ENCODE results near the gene PLCD3. TPM values are rescaled to one million over a fixed set of nuclear protein-coding genes. Genes with fewer than 3 reads are reported as not detected.
"Not testable (repeated sequence)": the region's sequence is repeated elsewhere in the genome, so short reads cannot be mapped to it uniquely, and the experiment has no call there.

PLCD3 gene
- total and polyA plus RNA-seq, 10 of the 15 experiments (the other 5 are each of a cell fraction or from before 2014, with no cell fraction given): 0.02 to 1.6 (median 0.44) TPM

DNA sequence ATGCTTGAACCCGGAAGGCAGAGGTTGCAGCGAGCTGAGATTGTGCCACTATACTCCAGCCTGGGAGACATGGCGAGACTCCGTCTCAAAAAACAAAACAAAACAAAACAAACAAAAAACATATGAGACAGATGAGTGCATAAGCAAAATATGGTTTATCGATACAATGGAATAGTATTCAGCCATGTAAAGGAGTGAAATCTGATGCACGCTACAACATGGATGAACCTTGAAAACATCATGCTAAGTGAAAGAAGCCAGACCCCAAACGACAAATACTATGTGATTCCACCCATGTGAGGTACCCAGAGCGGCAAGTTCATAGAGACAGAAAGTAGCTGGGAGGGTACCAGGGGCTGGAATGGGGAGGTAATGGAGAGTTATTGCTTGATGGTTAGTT is 6.8 kb downstream of the PLCD3 start (continued):
- TF ChIP-seq ASH2L (IDR thresholded peaks at IDR 0.05; ENCODE audit: borderline replicate concordance, low read depth): no peak

DNA sequence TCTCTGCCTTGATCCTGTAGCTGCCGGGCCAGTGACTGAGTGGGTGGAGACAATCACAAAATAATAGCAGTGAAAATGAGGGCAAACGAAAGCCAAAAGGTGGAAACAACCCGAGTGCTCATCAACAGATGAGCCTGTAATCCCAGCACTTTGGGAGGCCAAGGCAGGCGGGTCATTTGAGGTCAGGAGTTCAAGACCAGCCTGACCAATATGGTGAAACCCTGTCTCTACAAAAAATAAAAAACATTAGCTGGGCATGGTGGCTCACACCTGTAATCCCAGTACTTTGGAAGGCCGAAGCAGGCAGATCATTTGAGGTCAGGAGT is 7.6 kb downstream of the PLCD3 start:
- H3K27ac ChIP-seq (ENCODE audit: control insufficient read depth, insufficient read depth); H3K4me1 ChIP-seq (ENCODE audit: control insufficient read depth, insufficient read depth, low read length); BruUV-seq (replicated peaks); H3K4me2 ChIP-seq (ENCODE audit: control insufficient read depth, insufficient read depth); H4K20me1 ChIP-seq (ENCODE audit: control insufficient read depth, insufficient read depth); ATAC-seq; FAIRE-seq; H3K9ac ChIP-seq (ENCODE audit: control insufficient read depth, insufficient read depth, low read length); DNase-seq (ENCODE audit: low read depth, low spot score); H3K9me3 ChIP-seq (replicated peaks; ENCODE audit: control insufficient read depth, insufficient read depth, low read length); H3K4me3 ChIP-seq; H3K27me3 ChIP-seq (replicated peaks in 1 of 2; ENCODE audit: control insufficient read depth in 2 of 2, insufficient read depth in 2 of 2, low read length in 1 of 2); H3K79me2 ChIP-seq (ENCODE audit: control insufficient read depth, insufficient read depth, low read length); intact Hi-C loops (cut with micrococcal nuclease; ENCODE audit: unreplicated experiment); H3K36me3 ChIP-seq (ENCODE audit: control insufficient read depth in 2 of 2, insufficient read depth in 2 of 2, low read length in 1 of 2); H2AFZ ChIP-seq (ENCODE audit: control insufficient read depth, low read depth, low read length); SMC1A ChIA-PET (ENCODE audit: uncharacterized antibody, unreplicated experiment): not testable (repeated sequence)
- 26% methylated on average over 5 of the region's 5 CpGs for WGBS (ENCODE audit: insufficient coverage, insufficient replicate concordance, low lambda C conversion rate, missing lambda C conversion rate)
- ChIA-PET RAD21 (ENCODE audit: unreplicated experiment) (interaction anchor here (1.3 kb wide), 1 partner anchor 11 kb away, joined by 4 read pairs; the partner anchor contains the start of gene ACBD4), CTCF (interaction anchor here (3.0 kb wide), 1 partner anchor 11 kb away, joined by 11 read pairs; the partner anchor contains the start of gene ACBD4), POLR2A (interaction anchor here (1.6 kb wide), 1 partner anchor 11 kb away, joined by 3 read pairs; the partner anchor contains the start of gene ACBD4)
- in situ Hi-C loops (cut with MboI): loop anchor here (10.0 kb wide), 1 partner anchor 350 kb away; no protein-coding TSS in a partner anchor

DNA sequence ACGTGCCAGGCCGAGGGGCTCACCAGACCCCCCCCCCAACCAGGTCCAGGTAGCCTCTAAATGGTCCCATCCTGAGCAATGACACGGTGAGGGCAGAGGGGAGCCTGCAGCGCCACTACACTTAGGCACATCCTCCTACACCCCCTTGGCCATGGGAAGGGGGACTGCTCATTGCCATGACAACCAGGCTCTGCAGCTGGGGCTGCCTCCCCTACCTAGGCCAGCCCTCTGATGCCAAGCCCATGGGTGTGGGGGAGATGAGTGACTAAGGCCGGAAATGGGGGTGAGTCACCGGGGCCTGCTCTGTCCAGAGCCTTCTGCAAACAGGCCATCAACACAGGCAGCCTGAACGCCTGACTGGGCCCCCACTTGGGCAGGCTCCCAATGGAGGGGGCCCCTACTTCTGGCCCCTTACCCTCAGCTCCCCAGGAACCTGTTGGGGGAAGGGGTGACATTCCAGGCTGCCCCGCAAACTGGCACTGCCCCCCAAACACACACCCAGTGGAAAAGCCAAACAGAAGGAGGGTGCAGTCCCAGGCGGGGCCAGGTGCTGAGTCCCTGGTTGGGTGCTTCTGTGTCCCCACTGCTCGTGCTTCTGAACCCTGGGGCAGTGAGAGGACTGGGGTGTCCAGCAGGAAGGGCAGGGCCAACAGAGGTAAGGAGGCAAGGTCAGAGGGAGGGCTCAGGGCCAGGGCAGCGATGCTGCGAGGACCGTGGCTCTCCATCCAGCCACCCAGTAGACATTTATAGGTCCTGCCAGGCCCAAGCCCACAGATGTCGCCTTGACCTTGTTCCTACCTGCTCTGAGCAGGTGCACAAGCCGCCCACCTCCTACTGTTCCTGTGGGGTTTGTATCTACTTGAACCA is 8.2 kb downstream of the PLCD3 start:
- Histone ChIP-seq H3K79me2 (ENCODE audit: control insufficient read depth, insufficient read depth, low read length) (no peaks in the 10 kb centered on the region), H3K36me3 (ENCODE audit: control insufficient read depth in 2 of 2, insufficient read depth in 2 of 2, low read length in 1 of 2) (no peaks in the 10 kb centered on the region), H3K4me3 (no peak overlapping the region), H3K4me2 (ENCODE audit: control insufficient read depth, insufficient read depth) (no peak overlapping the region), H2AFZ (ENCODE audit: control insufficient read depth, low read depth, low read length) (no peak overlapping the region), H3K27me3 (replicated peaks in 1 of 2; ENCODE audit: control insufficient read depth in 2 of 2, insufficient read depth in 2 of 2, low read length in 1 of 2) (no peaks in the 10 kb centered on the region), H3K4me1 (ENCODE audit: control insufficient read depth, insufficient read depth, low read length) (no peaks in the 10 kb centered on the region), H3K27ac (ENCODE audit: control insufficient read depth, insufficient read depth) (no peak overlapping the region), H3K9ac (ENCODE audit: control insufficient read depth, insufficient read depth, low read length) (no peak overlapping the region), H4K20me1 (ENCODE audit: control insufficient read depth, insufficient read depth) (no peaks in the 10 kb centered on the region), H3K9me3 (replicated peaks; ENCODE audit: control insufficient read depth, insufficient read depth, low read length) (no peaks in the 10 kb centered on the region)
- 42% methylated on average over 15 of the region's 15 CpGs for WGBS (ENCODE audit: insufficient coverage, insufficient replicate concordance, low lambda C conversion rate, missing lambda C conversion rate)
- ChIA-PET RAD21 (ENCODE audit: unreplicated experiment) (no interaction called here), POLR2A (interaction anchor here (0.5 to 1.6 kb wide), 2 partner anchors 11 to 120 kb away, joined by 3 read pairs; partner anchors contain the start of gene ACBD4), CTCF (interaction anchor here (3.0 kb wide), 1 partner anchor 11 kb away, joined by 11 read pairs; the partner anchor contains the start of gene ACBD4), SMC1A (ENCODE audit: uncharacterized antibody, unreplicated experiment) (interaction anchor here (0.5 kb wide), 1 partner anchor 153 kb away, joined by 3 read pairs; no protein-coding TSS in a partner anchor)
- intact Hi-C loops (cut with micrococcal nuclease; ENCODE audit: unreplicated experiment): no loop called here
- no TSS peak for BruUV-seq (replicated peaks)
- ATAC-seq (peak; percentile 92), FAIRE-seq (no peak), DNase-seq (ENCODE audit: low read depth, low spot score) (no peak)
- in situ Hi-C loops (cut with MboI): loop anchor here (10.0 kb wide), 1 partner anchor 349 kb away; no protein-coding TSS in a partner anchor
- no peak for TF ChIP-seq ZNF217 (IDR thresholded peaks at IDR 0.05)
- TF ChIP-seq STAT3 (IDR thresholded peaks at IDR 0.05; ENCODE audit: low read depth, low read length): no peak
- no peak for TF ChIP-seq ZBED1 (IDR thresholded peaks at IDR 0.05; ENCODE audit: borderline replicate concordance)
- no peak for TF ChIP-seq IRF4 (IDR thresholded peaks at IDR 0.05; ENCODE audit: low read depth, low read length)
- no peak for TF ChIP-seq RAD21 (IDR thresholded peaks at IDR 0.05; ENCODE audit: insufficient read depth, low read depth, low read length)
- TF ChIP-seq, protein P1, sequence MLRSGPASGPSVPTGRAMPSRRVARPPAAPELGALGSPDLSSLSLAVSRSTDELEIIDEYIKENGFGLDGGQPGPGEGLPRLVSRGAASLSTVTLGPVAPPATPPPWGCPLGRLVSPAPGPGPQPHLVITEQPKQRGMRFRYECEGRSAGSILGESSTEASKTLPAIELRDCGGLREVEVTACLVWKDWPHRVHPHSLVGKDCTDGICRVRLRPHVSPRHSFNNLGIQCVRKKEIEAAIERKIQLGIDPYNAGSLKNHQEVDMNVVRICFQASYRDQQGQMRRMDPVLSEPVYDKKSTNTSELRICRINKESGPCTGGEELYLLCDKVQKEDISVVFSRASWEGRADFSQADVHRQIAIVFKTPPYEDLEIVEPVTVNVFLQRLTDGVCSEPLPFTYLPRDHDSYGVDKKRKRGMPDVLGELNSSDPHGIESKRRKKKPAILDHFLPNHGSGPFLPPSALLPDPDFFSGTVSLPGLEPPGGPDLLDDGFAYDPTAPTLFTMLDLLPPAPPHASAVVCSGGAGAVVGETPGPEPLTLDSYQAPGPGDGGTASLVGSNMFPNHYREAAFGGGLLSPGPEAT (IDR thresholded peaks at IDR 0.05; ENCODE audit: low read depth): no peak
- no peak for TF ChIP-seq HCFC1 (IDR thresholded peaks at IDR 0.05; ENCODE audit: low read length)
- TF ChIP-seq SREBF1 (IDR thresholded peaks at IDR 0.05; ENCODE audit: low read length): no peak
- TF ChIP-seq SPI1 (IDR thresholded peaks at IDR 0.05; ENCODE audit: borderline replicate concordance, insufficient read depth, low read depth, low read length): no peak
- TF ChIP-seq JUND (IDR thresholded peaks at IDR 0.05; ENCODE audit: low read depth, low read length): no peak
- no peak for TF ChIP-seq RCOR1 (conservative IDR thresholded peaks at IDR 0.05; ENCODE audit: low read depth, low read length)
- TF ChIP-seq, protein P2, sequence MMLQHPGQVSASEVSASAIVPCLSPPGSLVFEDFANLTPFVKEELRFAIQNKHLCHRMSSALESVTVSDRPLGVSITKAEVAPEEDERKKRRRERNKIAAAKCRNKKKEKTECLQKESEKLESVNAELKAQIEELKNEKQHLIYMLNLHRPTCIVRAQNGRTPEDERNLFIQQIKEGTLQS (IDR thresholded peaks at IDR 0.05; ENCODE audit: borderline replicate concordance, extremely low read depth, low read depth, low read length): no peak
